ENCODE data around the gene SPACA7. TPM values are rescaled to one million over a fixed set of nuclear protein-coding genes. Genes with fewer than 3 reads are reported as not detected.

The SPACA7 gene
- total and polyA plus RNA-seq, 5 donors, result not detected

DNA sequence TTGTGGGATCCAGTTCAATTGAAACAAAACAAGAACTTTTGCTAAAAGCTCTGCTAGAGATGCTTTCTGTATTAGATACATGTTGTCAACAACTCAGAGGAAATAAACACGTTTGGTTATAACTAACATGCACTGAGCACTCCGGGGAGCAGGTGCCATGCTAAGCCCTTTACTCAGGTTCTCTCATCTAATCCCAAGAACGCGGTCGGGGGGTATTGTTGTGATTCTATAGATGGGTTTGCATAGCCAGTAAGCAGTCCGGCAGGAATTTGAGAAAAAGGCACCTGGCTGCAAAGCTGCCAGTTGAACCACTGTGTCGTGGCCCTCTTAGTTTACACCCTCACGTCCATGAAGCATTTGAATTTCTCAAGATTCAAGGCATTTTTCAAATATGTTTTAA lies 24.3 kb upstream of the SPACA7 start:
- intact Hi-C loops (cut with DNase I), result no loop called here
- Histone ChIP-seq H3K27ac (ENCODE audit: low read length) (no peak overlapping the region), H3K27me3 (ENCODE audit: control insufficient read depth, insufficient read depth) (no peaks in the 10 kb centered on the region), H3K4me3 (ENCODE audit: low read length) (no peak overlapping the region), H3K9me3 (ENCODE audit: control insufficient read depth, low read length) (no peaks in the 10 kb centered on the region), H3K4me1 (ENCODE audit: control insufficient read depth, insufficient read depth, low read length) (no peaks in the 10 kb centered on the region)
- DNase-seq (no peak), ATAC-seq (no peak)
- WGBS, result 28% methylated on average over 8 of the region's 8 CpGs

DNA sequence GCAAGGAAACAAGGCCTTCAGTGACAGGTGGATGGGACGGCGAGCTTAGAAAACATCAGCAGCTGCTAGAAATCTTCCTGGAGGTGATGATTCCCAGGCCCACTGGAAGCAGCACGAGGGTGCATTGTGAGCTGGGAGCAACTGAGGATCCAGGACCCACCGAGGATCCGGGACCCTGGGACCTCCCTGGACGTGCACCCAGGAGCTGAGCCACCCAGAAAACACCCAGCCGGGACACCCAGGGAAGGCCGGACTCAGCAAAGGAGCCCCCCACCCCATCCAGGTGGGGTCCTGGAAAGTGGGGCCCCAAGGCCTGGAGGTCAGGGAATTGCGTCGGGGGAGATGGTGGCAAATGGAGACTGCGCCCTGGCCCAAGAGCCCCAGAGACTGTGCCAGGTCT lies 22.3 kb upstream of the SPACA7 start:
- Histone ChIP-seq H3K27ac (ENCODE audit: low read length) (no peak overlapping the region), H3K9me3 (ENCODE audit: control insufficient read depth, low read length) (no peaks in the 10 kb centered on the region), H3K4me1 (ENCODE audit: control insufficient read depth, insufficient read depth, low read length) (no peaks in the 10 kb centered on the region), H3K4me3 (ENCODE audit: low read length) (no peak overlapping the region), H3K27me3 (ENCODE audit: control insufficient read depth, insufficient read depth) (no peaks in the 10 kb centered on the region)
- ATAC-seq (no peak), DNase-seq (no peak)
- WGBS, result 86% methylated on average over 11 of the region's 11 CpGs
- intact Hi-C loops (cut with DNase I), result no loop called here

DNA sequence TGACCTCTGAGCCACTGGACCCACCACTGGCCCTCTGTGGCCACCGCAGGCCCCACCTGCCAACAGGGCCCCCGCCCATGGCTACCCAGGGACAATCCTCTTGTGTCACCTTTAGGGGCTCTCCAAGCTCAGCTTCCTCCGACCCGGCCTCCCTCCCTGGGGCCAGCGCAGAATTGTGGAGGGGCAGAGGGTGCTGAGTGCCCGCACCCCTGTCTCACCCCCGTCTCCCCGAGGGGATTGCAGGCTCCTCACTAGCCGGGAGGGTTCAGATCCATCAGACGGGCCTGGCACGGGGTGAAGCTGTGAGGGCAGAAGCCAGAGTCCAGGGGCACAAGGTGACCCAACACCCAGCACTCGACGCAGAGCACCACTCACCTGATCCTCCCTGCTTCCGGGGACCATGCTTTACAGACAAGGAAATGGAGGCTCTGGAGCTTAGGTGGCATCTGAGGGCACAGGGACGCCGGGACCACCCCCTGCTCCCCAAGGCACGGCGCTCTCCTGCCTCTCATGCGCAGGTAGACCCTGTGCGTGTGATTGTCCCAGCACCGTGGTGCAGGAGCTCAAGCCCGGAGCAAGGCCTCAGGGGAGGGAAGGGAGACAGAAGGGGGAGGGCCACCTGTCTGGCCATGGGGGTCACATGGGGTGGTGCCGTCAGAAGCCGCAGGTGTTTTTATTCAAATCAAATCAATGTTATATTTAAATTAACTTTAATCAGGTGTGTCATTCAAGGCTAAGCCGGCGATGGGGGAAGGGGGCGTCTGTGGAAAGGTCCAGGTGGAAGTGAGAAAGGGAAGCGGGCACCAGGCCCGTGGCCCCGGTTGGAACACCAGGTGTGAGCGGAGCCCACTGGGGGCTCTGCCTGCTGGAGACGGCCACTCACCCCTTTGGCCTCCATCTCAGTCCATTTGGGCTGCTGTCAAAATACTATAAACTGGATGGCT lies 21.6 kb upstream of the SPACA7 start:
- intact Hi-C loops (cut with DNase I), result no loop called here
- no peaks in the 10 kb centered on the region for H3K4me1 ChIP-seq (ENCODE audit: control insufficient read depth, insufficient read depth, low read length)
- H3K27me3 ChIP-seq (ENCODE audit: control insufficient read depth, insufficient read depth), result no peaks in the 10 kb centered on the region
- H3K9me3 ChIP-seq (ENCODE audit: control insufficient read depth, low read length), result no peaks in the 10 kb centered on the region
- no peak for ATAC-seq
- DNase-seq, result peak in 1 of 3 donors; percentile 55
- no peak overlapping the region for H3K27ac ChIP-seq (ENCODE audit: low read length)
- no peak overlapping the region for H3K4me3 ChIP-seq (ENCODE audit: low read length)
- WGBS, result 85% methylated on average over 32 of the region's 32 CpGs

DNA sequence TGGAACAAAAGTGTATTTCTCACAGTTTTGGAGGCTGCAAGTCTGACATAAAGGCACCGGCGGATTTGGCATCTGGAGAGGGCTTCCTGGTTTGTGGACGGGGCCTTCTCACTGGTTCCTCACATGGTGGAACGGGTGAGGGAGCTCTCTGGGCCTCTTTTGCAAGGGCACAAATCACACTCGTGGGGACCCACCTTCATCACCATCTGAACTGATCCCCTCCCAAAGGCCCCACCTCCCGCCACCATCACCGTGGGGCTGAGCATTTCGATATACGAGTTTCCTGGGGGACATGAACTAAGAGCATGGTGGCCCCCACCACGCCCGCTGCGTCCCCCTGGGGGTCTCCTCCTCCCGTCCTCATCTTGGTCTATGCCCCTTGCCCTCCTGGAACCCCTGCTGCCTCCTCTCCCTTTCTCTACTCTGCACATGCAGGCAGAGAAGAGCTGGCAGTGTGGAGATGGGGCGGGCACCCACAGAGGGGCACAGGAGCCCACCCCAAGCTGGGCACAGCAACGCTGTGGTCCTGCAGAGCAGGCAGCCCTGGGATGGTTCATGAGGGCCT lies 20.8 kb upstream of the SPACA7 start:
- no peak for ATAC-seq
- Histone ChIP-seq H3K4me3 (ENCODE audit: low read length) (no peak overlapping the region), H3K27me3 (ENCODE audit: control insufficient read depth, insufficient read depth) (no peaks in the 10 kb centered on the region), H3K9me3 (ENCODE audit: control insufficient read depth, low read length) (no peaks in the 10 kb centered on the region), H3K4me1 (ENCODE audit: control insufficient read depth, insufficient read depth, low read length) (no peaks in the 10 kb centered on the region), H3K27ac (ENCODE audit: low read length) (no peak overlapping the region)
- DNase-seq, result no peak
- intact Hi-C loops (cut with DNase I), result no loop called here
- 80% methylated on average over 15 of the region's 15 CpGs for WGBS

DNA sequence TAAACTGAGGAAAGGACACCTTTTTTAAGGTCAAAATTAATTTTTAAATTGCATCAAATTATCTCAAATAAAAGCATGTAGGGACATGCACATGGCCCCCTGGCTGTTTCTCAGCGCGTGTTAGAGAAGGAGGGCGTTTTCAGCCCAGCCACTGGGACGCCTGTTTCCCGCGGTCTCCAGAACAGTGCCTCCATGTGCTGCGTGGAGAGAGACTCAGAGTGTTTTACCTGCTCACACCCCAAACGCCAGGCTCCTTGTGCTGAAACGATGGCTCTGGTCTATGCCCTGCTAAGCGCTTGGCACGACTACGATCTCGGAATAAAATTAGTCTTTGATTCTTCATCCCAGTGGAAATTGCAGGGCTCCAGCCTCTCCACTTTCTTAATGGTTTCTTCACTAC lies 20.0 kb upstream of the SPACA7 start:
- no peak for DNase-seq
- ATAC-seq, result no peak
- H3K27ac ChIP-seq (ENCODE audit: low read length), result no peak overlapping the region
- no peaks in the 10 kb centered on the region for H3K27me3 ChIP-seq (ENCODE audit: control insufficient read depth, insufficient read depth)
- no peak overlapping the region for H3K4me3 ChIP-seq (ENCODE audit: low read length)
- 85% methylated on average over 13 of the region's 13 CpGs for WGBS
- H3K9me3 ChIP-seq (ENCODE audit: control insufficient read depth, low read length), result no peaks in the 10 kb centered on the region
- intact Hi-C loops (cut with DNase I), result no loop called here
- no peaks in the 10 kb centered on the region for H3K4me1 ChIP-seq (ENCODE audit: control insufficient read depth, insufficient read depth, low read length)

GRCh38 chr13:112358156-112358555 lies 18.0 kb upstream of the SPACA7 start:
- 96% methylated on average over 4 of the region's 4 CpGs for WGBS
- Histone ChIP-seq H3K4me1 (ENCODE audit: control insufficient read depth, insufficient read depth, low read length) (no peaks in the 10 kb centered on the region), H3K27ac (ENCODE audit: low read length) (no peak overlapping the region), H3K9me3 (ENCODE audit: control insufficient read depth, low read length) (no peaks in the 10 kb centered on the region), H3K27me3 (ENCODE audit: control insufficient read depth, insufficient read depth) (no peaks in the 10 kb centered on the region), H3K4me3 (ENCODE audit: low read length) (no peak overlapping the region)
- ATAC-seq (no peak), DNase-seq (no peak)
- intact Hi-C loops (cut with DNase I), result no loop called here

- intact Hi-C loops (cut with DNase I), result no loop called here
- Histone ChIP-seq H3K9me3 (ENCODE audit: control insufficient read depth, low read length) (no peaks in the 10 kb centered on the region), H3K27me3 (ENCODE audit: control insufficient read depth, insufficient read depth) (no peaks in the 10 kb centered on the region), H3K27ac (ENCODE audit: low read length) (no peak overlapping the region), H3K4me3 (ENCODE audit: low read length) (no peak overlapping the region), H3K4me1 (ENCODE audit: control insufficient read depth, insufficient read depth, low read length) (no peaks in the 10 kb centered on the region)
- 74% methylated on average over 5 of the region's 5 CpGs for WGBS
- DNase-seq (no peak), ATAC-seq (no peak)
Measured at GRCh38 chr13:112362021-112362420, 14.1 kb upstream of the SPACA7 start.

GRCh38 chr13:112363867-112364528 lies 12.2 kb upstream of the SPACA7 start:
- ATAC-seq (no peak), DNase-seq (no peak)
- Histone ChIP-seq H3K4me1 (ENCODE audit: control insufficient read depth, insufficient read depth, low read length) (no peaks in the 10 kb centered on the region), H3K27me3 (ENCODE audit: control insufficient read depth, insufficient read depth) (no peaks in the 10 kb centered on the region), H3K9me3 (ENCODE audit: control insufficient read depth, low read length) (no peaks in the 10 kb centered on the region), H3K27ac (ENCODE audit: low read length) (no peak overlapping the region), H3K4me3 (ENCODE audit: low read length) (no peak overlapping the region)
- WGBS, result 54% methylated on average over 12 of the region's 12 CpGs
- intact Hi-C loops (cut with DNase I), result no loop called here

DNA sequence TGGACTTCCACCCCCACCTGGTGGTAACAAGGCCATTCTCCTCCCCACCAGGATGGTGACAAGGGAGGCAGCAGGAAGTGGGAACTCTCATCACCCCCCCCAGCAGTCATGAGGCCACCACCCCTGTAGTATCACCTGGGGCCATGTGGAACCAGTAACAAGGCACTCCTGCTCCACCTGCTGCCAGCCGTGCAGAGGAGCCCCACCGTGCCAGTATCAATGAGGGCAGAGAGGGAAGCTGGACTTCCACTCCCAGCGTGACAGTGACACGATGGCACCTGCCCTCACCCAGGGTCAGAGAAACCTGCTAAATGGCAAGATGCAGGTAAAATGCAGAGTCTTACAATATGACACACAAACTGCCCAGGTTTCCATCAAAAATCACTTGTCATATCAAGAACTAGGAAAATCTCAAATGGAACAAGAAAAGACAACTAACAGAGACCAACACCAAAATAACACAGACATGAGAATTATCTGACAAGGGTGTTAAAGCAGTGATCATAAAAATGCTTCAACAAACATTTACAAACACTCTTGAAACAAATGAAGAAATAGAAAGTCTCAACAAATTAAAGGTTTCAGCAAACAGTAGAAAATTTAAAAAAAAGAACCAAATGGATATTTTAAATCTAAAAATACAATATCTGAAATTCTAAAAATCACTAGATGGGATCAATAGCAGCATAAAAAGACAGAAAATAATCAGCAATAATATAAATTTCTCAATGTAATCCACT lies 9.1 kb upstream of the SPACA7 start:
- DNase-seq (no peak), ATAC-seq (no peak)
- Histone ChIP-seq H3K4me1 (ENCODE audit: control insufficient read depth, insufficient read depth, low read length) (no peaks in the 10 kb centered on the region), H3K27ac (ENCODE audit: low read length) (no peak overlapping the region), H3K27me3 (ENCODE audit: control insufficient read depth, insufficient read depth) (no peaks in the 10 kb centered on the region), H3K9me3 (ENCODE audit: control insufficient read depth, low read length) (no peaks in the 10 kb centered on the region), H3K4me3 (ENCODE audit: low read length) (no peak overlapping the region)
- intact Hi-C loops (cut with DNase I), result no loop called here
- WGBS, result 76% methylated on average over 4 of the region's 4 CpGs

- Histone ChIP-seq H3K9me3 (ENCODE audit: control insufficient read depth, low read length) (no peaks in the 10 kb centered on the region), H3K27me3 (ENCODE audit: control insufficient read depth, insufficient read depth) (no peaks in the 10 kb centered on the region), H3K4me1 (ENCODE audit: control insufficient read depth, insufficient read depth, low read length) (no peaks in the 10 kb centered on the region), H3K4me3 (ENCODE audit: low read length) (no peak overlapping the region), H3K27ac (ENCODE audit: low read length) (no peak overlapping the region)
- no peak for ATAC-seq
- intact Hi-C loops (cut with DNase I), result no loop called here
- DNase-seq, result no peak
- 95% methylated on average over 8 of the region's 8 CpGs for WGBS
Measured at GRCh38 chr13:112368883-112369282, 7.3 kb upstream of the SPACA7 start.

GRCh38 chr13:112370311-112370710 lies 5.8 kb upstream of the SPACA7 start:
- intact Hi-C loops (cut with DNase I), result no loop called here
- WGBS, result 77% methylated on average over 3 of the region's 3 CpGs
- ATAC-seq (no peak), DNase-seq (no peak)
- H3K9me3 ChIP-seq (ENCODE audit: control insufficient read depth, low read length), result no peaks in the 10 kb centered on the region
- H3K27ac ChIP-seq (ENCODE audit: low read length), result no peak overlapping the region
- H3K4me3 ChIP-seq (ENCODE audit: low read length), result no peak overlapping the region
- no peaks in the 10 kb centered on the region for H3K27me3 ChIP-seq (ENCODE audit: control insufficient read depth, insufficient read depth)
- no peaks in the 10 kb centered on the region for H3K4me1 ChIP-seq (ENCODE audit: control insufficient read depth, insufficient read depth, low read length)

All from right cardiac atrium (tissue), 5 donors.